Kasumi-1 (cell line): ENCODE results near the gene STAB2.

Experiments
- DNase-seq, 2 experiments: peaks; one replicate each; lab custom pipeline; 2025; lab: John Stamatoyannopoulos, UW

Gene STAB2

GRCh38 chr12:103751171-103751570 lies 164.1 kb downstream of the STAB2 start:
- DNase-seq, result peak in 1 of 2 experiments; percentile 3

- no peak for DNase-seq
These were observed 164.5 kb downstream of the STAB2 start for GRCh38 chr12:103751600-103751999.

- DNase-seq, result no peak
These were observed 168.4 kb downstream of the STAB2 start for GRCh38 chr12:103755425-103755824.

GRCh38 chr12:103756443-103756842 lies 169.4 kb downstream of the STAB2 start:
- no peak for DNase-seq

GRCh38 chr12:103757248-103757647 lies 170.2 kb downstream of the STAB2 start:
- DNase-seq, result no peak

- DNase-seq, result no peak
These were observed 171.4 kb downstream of the STAB2 start for GRCh38 chr12:103758310-103759089.

- no peak for DNase-seq
These were observed 175.4 kb downstream of the STAB2 start for GRCh38 chr12:103762473-103762872.

GRCh38 chr12:103765322-103765721 lies 178.2 kb downstream of the STAB2 start:
- no peak for DNase-seq

- no peak for DNase-seq
These were observed 179.0 kb downstream of the STAB2 start for GRCh38 chr12:103766028-103766427.

GRCh38 chr12:103768467-103769123 lies 181.5 kb downstream of the STAB2 start:
- DNase-seq, result no peak

GRCh38 chr12:103769240-103769945 lies 182.3 kb downstream of the STAB2 start:
- DNase-seq, result peak; percentile 10 to 25

GRCh38 chr12:103771466-103771865 lies 184.4 kb downstream of the STAB2 start:
- peak in 1 of 2 experiments; percentile 18 for DNase-seq

GRCh38 chr12:103772367-103773108 lies 185.5 kb downstream of the STAB2 start:
- no peak for DNase-seq

- no peak for DNase-seq
These were observed 186.2 kb downstream of the STAB2 start for GRCh38 chr12:103773109-103773910.

GRCh38 chr12:103774977-103775560 lies 188.0 kb downstream of the STAB2 start:
- DNase-seq, result no peak

GRCh38 chr12:103778781-103779180 lies 191.7 kb downstream of the STAB2 start:
- DNase-seq, result no peak

- peak in 1 of 2 experiments; percentile 85 for DNase-seq
These were observed 192.5 kb downstream of the STAB2 start for GRCh38 chr12:103779410-103780092.

GRCh38 chr12:103780093-103780440 lies 193.0 kb downstream of the STAB2 start:
- DNase-seq, result no peak

GRCh38 chr12:103780992-103781391 lies 193.9 kb downstream of the STAB2 start:
- no peak for DNase-seq

- DNase-seq, result no peak
These were observed 195.3 kb downstream of the STAB2 start for GRCh38 chr12:103782399-103782798.
